HEK293 (cell line): ENCODE data around the gene SIL1.

Experiments used
- CTCF ChIP-seq: fragments of 450-650 bp; formaldehyde crosslinking; IDR thresholded peaks from 2 replicates; pipeline ENCODE4 v1.5.1; 2016; ENCODE audit warnings: missing biosample characterization, missing genetic modification characterization
- HOXC10 ChIP-seq: sonication (generic); formaldehyde crosslinking; IDR thresholded peaks from 2 replicates; pipeline ENCODE4 v1.8.1; 2023; ENCODE audit warnings: mild to moderate bottlenecking, missing genetic modification reagents
- YY1 ChIP-seq: fragments of 450-650 bp; formaldehyde crosslinking; IDR thresholded peaks from 2 replicates; pipeline ENCODE4 v1.5.1; 2018; ENCODE audit warnings: missing biosample characterization, missing genetic modification characterization
- ZIC2 ChIP-seq: fragments of 450-650 bp; formaldehyde crosslinking; IDR thresholded peaks from 2 replicates; pipeline ENCODE4 v1.5.1; 2016; ENCODE audit warnings: missing biosample characterization, missing genetic modification characterization
- ZNF121 ChIP-seq: fragments of 450-650 bp; formaldehyde crosslinking; IDR thresholded peaks from 2 replicates; pipeline ENCODE4 v1.5.1; 2016; ENCODE audit warnings: missing biosample characterization, missing genetic modification characterization
- ZNF16 ChIP-seq: fragments of 450-650 bp; formaldehyde crosslinking; IDR thresholded peaks from 2 replicates; pipeline ENCODE4 v1.5.1; 2016; ENCODE audit warnings: low read depth, missing biosample characterization, missing genetic modification characterization
- ZNF175 ChIP-seq: fragments of 450-650 bp; formaldehyde crosslinking; IDR thresholded peaks from 2 replicates; pipeline ENCODE4 v1.5.1; 2016; ENCODE audit warnings: missing biosample characterization, missing genetic modification characterization
- ZNF548 ChIP-seq: fragments of 450-650 bp; formaldehyde crosslinking; IDR thresholded peaks from 2 replicates; pipeline ENCODE4 v1.5.1; 2016; ENCODE audit warnings: missing biosample characterization, missing genetic modification characterization
- ZNF654 ChIP-seq: fragments of 450-650 bp; formaldehyde crosslinking; IDR thresholded peaks from 2 replicates; pipeline ENCODE4 v1.5.1; 2016; ENCODE audit warnings: low read depth, missing biosample characterization, missing genetic modification characterization
- TF ChIP-seq, protein P1 (sequence below): fragments of 450-650 bp; formaldehyde crosslinking; IDR thresholded peaks from 2 replicates; pipeline ENCODE4 v1.5.1; 2016; ENCODE audit warnings: missing biosample characterization, missing genetic modification characterization
- TF ChIP-seq, protein P2 (sequence below): fragments of 450-650 bp; formaldehyde crosslinking; IDR thresholded peaks from 2 replicates; pipeline ENCODE4 v1.5.1; 2016; ENCODE audit warnings: missing biosample characterization, missing genetic modification characterization, borderline replicate concordance
- TF ChIP-seq, protein P3 (sequence below): fragments of 450-650 bp; formaldehyde crosslinking; IDR thresholded peaks from 2 replicates; pipeline ENCODE4 v1.5.1; 2016; ENCODE audit warnings: missing biosample characterization, missing genetic modification characterization

DNA sequence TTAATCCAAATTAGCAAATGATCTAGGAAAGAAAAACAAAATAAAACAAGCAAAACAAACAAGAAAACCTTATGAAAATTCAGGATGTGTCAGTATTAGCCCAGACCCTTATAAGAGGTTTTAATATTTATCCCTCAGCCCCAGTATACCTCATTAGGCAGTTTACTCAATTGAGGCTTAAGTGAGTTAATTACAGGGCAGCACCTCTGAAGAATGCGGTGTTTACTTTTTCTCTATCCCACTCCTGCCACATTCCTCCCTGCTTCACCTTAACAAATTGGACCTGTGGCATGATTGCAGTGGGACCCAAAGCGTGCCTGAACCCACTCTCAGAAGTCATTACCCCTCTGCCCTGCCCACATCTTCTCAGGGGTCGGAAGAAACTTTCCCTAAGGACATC, 67.1 kb downstream of the SIL1 start:
- TF ChIP-seq, protein P1, sequence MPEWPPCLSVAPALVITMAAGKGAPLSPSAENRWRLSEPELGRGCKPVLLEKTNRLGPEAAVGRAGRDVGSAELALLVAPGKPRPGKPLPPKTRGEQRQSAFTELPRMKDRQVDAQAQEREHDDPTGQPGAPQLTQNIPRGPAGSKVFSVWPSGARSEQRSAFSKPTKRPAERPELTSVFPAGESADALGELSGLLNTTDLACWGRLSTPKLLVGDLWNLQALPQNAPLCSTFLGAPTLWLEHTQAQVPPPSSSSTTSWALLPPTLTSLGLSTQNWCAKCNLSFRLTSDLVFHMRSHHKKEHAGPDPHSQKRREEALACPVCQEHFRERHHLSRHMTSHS (tag by site-specific recombination), result no peak
- TF ChIP-seq ZIC2 (tag by site-specific recombination) (no peak), CTCF (tag by site-specific recombination) (no peak), ZNF654 (tag by site-specific recombination) (no peak), ZNF548 (tag by site-specific recombination) (no peak), YY1 (no peak), ZNF16 (tag by site-specific recombination) (no peak), ZNF121 (no peak), HOXC10 (CRISPR knock-in tag) (no peak), ZNF175 (tag by site-specific recombination) (no peak)
- TF ChIP-seq, protein P2, sequence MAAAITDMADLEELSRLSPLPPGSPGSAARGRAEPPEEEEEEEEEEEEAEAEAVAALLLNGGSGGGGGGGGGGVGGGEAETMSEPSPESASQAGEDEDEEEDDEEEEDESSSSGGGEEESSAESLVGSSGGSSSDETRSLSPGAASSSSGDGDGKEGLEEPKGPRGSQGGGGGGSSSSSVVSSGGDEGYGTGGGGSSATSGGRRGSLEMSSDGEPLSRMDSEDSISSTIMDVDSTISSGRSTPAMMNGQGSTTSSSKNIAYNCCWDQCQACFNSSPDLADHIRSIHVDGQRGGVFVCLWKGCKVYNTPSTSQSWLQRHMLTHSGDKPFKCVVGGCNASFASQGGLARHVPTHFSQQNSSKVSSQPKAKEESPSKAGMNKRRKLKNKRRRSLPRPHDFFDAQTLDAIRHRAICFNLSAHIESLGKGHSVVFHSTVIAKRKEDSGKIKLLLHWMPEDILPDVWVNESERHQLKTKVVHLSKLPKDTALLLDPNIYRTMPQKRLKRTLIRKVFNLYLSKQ (tag by site-specific recombination), result no peak
- TF ChIP-seq, protein P3, sequence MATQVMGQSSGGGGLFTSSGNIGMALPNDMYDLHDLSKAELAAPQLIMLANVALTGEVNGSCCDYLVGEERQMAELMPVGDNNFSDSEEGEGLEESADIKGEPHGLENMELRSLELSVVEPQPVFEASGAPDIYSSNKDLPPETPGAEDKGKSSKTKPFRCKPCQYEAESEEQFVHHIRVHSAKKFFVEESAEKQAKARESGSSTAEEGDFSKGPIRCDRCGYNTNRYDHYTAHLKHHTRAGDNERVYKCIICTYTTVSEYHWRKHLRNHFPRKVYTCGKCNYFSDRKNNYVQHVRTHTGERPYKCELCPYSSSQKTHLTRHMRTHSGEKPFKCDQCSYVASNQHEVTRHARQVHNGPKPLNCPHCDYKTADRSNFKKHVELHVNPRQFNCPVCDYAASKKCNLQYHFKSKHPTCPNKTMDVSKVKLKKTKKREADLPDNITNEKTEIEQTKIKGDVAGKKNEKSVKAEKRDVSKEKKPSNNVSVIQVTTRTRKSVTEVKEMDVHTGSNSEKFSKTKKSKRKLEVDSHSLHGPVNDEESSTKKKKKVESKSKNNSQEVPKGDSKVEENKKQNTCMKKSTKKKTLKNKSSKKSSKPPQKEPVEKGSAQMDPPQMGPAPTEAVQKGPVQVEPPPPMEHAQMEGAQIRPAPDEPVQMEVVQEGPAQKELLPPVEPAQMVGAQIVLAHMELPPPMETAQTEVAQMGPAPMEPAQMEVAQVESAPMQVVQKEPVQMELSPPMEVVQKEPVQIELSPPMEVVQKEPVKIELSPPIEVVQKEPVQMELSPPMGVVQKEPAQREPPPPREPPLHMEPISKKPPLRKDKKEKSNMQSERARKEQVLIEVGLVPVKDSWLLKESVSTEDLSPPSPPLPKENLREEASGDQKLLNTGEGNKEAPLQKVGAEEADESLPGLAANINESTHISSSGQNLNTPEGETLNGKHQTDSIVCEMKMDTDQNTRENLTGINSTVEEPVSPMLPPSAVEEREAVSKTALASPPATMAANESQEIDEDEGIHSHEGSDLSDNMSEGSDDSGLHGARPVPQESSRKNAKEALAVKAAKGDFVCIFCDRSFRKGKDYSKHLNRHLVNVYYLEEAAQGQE (tag by site-specific recombination), result no peak
